Stimulated activated CD4-positive, alpha-beta T cell treated with anti-CD3 and anti-CD28 coated beads, Interleukin-1b, Interleukin-23, amount 100 ng/mL, for 1 hour (primary cell): ENCODE measurements around the gene ZG16B.

Experiments used
- DNase-seq, 2 donors: peaks; one replicate each; pipeline ENCODE4 v3.0.0-alpha.2; 2020; ENCODE audit warnings: low read depth in 2 of 2

The ZG16B gene

GRCh38 chr16:2845116-2845515 is 15.0 kb downstream of the ZG16B start:
- DNase-seq = no peak

- no peak for DNase-seq
Measured at GRCh38 chr16:2846511-2847310, 16.6 kb downstream of the ZG16B start.

GRCh38 chr16:2848933-2849725 is 19.0 kb downstream of the ZG16B start:
- no peak for DNase-seq

GRCh38 chr16:2852003-2852730 is 22.1 kb downstream of the ZG16B start:
- DNase-seq = no peak

- DNase-seq = no peak
Measured at GRCh38 chr16:2852731-2853507, 22.8 kb downstream of the ZG16B start.

- DNase-seq = no peak
Measured at GRCh38 chr16:2853531-2854073, 23.5 kb downstream of the ZG16B start.

- DNase-seq = no peak
Measured at GRCh38 chr16:2854700-2855309, 24.7 kb downstream of the ZG16B start.

- no peak for DNase-seq
Measured at GRCh38 chr16:2855536-2855935, 25.4 kb downstream of the ZG16B start.

GRCh38 chr16:2856061-2856670 is 26.1 kb downstream of the ZG16B start:
- no peak for DNase-seq

- DNase-seq = no peak
Measured at GRCh38 chr16:2856686-2857450, 26.8 kb downstream of the ZG16B start.

- no peak for DNase-seq
Measured at GRCh38 chr16:2857451-2858244, 27.5 kb downstream of the ZG16B start, which contains the start of gene PRSS22. PRSS22 (minus strand) TSS chr16:2858170; CDS start chr16:2858104, 66 bp downstream.

GRCh38 chr16:2858245-2859025 is 28.3 kb downstream of the ZG16B start:
- DNase-seq = no peak

- DNase-seq = no peak
Measured at GRCh38 chr16:2859686-2860265, 29.7 kb downstream of the ZG16B start.

- DNase-seq = no peak
Measured at GRCh38 chr16:2860826-2861567, 30.9 kb downstream of the ZG16B start.

GRCh38 chr16:2865651-2866050 is 35.5 kb downstream of the ZG16B start:
- no peak for DNase-seq

- DNase-seq = no peak
Measured at GRCh38 chr16:2866431-2866830, 36.3 kb downstream of the ZG16B start.

GRCh38 chr16:2867661-2867986 is 37.5 kb downstream of the ZG16B start:
- no peak for DNase-seq
